HG03039 (cell line): Measurements from ENCODE around the gene DENND2A.

ENCODE experiments used
- ATAC-seq: cut with Tn5 transposase; IDR thresholded peaks from one replicate; pipeline ENCODE4 v1.9.1; 2021; ENCODE audit warnings: mild to moderate bottlenecking, moderate library complexity; ENCODE audit not compliant: unreplicated experiment

DENND2A gene

DNA sequence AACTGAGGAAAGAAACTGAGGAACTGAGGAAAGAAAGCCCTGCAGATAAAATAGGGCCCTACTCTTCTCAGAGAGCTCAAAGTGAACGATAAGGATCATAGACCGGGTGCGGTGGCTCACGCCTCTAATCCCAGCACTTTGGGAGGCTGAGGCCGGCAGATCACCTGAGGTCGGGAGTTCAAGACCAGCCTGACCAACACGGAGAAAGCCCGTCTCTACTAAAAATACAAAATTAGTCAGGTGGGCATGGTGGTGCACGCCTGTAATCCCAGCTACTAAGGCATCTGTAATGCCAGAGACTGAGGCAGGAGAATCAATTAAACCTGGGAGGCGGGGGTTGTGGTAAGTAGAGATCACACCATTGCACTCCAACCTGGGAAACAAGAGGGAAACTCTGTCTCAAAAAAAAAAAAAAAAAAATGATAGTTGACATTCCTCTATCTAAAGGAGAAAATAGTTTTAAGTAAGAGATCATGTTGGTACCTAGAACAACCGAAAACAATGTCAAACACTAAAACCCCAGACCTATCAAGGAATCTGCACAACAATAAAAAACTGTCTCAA is 163.8 kb downstream of the DENND2A start:
- no peak for ATAC-seq

DNA sequence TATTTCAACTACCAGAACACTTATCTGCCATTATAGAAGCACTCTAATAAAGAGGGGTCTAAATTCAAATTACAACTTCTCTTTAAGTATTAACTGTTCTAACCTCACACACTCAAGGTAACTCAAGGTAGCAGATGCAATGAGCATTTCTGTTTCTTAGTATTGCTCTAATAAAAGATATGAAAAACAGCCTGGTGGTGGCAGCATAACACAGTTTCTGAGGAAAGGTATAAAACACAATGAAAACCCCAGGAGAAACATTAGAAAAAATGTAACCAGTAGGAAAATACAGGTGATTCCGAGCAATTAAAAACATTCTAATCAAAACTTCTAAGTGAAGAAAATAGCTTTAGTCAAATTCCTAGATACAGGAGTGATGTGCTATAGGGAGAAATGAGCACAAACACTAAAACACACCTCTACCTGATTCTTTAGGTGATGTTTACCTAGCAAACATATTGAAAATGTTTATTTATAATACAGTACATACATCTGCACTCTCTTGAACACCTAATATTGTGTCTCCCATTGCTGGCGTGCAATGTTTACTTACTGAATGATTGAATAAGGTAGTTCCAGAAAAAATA is 164.8 kb downstream of the DENND2A start:
- ATAC-seq = no peak
